DOHH2 (cell line): Measurements from ENCODE around the gene RESP18.

ENCODE experiments used
- EZH2phosphoT487 ChIP-seq: fragments of 200-600 bp; sonication (generic); IDR thresholded peaks from 2 replicates; pipeline ENCODE4 v1.6.1; 2017; ENCODE audit warnings: borderline replicate concordance, mild to moderate bottlenecking, antibody characterized with exemption, low read length, moderate library complexity, mixed read lengths
- TF ChIP-seq, protein P1 (sequence below): fragments of 200-600 bp; sonication (generic); IDR thresholded peaks from one replicate; pipeline ENCODE4 v1.5.1; 2014; ENCODE audit warnings: antibody characterized with exemption, mild to moderate bottlenecking, low read depth, low read length; ENCODE audit not compliant: poor library complexity, severe bottlenecking

DNA sequence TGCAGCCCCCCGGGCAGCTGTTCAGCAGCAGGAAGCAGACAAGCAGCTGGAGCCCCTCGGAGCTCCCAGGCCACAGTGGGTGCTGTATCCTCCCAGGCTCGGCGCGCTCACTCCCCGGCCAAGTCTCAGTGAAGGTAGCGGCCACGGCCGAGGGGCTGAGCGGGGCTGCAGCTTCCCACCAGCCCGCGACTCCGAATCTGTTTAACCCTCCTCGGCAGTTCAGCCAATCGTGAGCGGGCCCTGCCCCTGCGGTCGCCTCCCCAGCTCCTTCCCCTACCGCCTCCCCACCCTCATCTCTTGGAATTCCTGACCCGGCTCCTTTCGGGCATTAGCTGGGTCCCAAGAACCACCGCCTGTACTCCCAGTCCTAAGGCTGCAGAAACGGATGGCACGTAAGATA, at the start of gene RESP18:
- TF ChIP-seq, protein P1, sequence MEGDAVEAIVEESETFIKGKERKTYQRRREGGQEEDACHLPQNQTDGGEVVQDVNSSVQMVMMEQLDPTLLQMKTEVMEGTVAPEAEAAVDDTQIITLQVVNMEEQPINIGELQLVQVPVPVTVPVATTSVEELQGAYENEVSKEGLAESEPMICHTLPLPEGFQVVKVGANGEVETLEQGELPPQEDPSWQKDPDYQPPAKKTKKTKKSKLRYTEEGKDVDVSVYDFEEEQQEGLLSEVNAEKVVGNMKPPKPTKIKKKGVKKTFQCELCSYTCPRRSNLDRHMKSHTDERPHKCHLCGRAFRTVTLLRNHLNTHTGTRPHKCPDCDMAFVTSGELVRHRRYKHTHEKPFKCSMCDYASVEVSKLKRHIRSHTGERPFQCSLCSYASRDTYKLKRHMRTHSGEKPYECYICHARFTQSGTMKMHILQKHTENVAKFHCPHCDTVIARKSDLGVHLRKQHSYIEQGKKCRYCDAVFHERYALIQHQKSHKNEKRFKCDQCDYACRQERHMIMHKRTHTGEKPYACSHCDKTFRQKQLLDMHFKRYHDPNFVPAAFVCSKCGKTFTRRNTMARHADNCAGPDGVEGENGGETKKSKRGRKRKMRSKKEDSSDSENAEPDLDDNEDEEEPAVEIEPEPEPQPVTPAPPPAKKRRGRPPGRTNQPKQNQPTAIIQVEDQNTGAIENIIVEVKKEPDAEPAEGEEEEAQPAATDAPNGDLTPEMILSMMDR: no peak
- TF ChIP-seq EZH2phosphoT487: no peak
